HCT116 (cell line): ENCODE measurements around the gene AP2A1. TPM values are rescaled to one million over a fixed set of nuclear protein-coding genes. Genes with fewer than 3 reads are reported as not detected.

Experiments
- ATAC-seq: fragments of 200-7000 bp; cut with Tn5 transposase; 2 replicates; pipeline ENCODE4 v1.9.1; 2020; ENCODE audit warnings: mild to moderate bottlenecking, moderate library complexity
- BruUV-seq: library from RNA; stranded (reverse); fragments of 400-500 nt; replicated peaks from 2 replicates; lab custom pipeline; 2021; lab: Mats Ljungman, UMichigan
- CTCF ChIA-PET: fragments of 300-600 bp; sonication (Branson Sonifier 250); formaldehyde crosslinking; loops from one replicate; lab custom pipeline; 2021; ENCODE audit warnings: antibody characterized with exemption; lab: Charles Lee
- POLR2A ChIA-PET: fragments of 300-600, 350-600 bp; sonication (Branson Sonifier 250); formaldehyde crosslinking; loops from one replicate; lab custom pipeline; 2021; ENCODE audit warnings: antibody characterized with exemption; lab: Charles Lee
- RAD21 ChIA-PET, 2 experiments: fragments of 300-600 bp; sonication (Branson Sonifier 250); formaldehyde crosslinking; loops; one replicate each; lab custom pipeline; 2023; ENCODE audit warnings: low total read pairs in 2 of 2; ENCODE audit not compliant: uncharacterized antibody in 2 of 2, unreplicated experiment in 2 of 2, low non-redundant PET in 1 of 2; lab: Charles Lee
- DNase-seq: peaks from one replicate; pipeline ENCODE4 v3.0.0-alpha.2; 2010; ENCODE audit warnings: low read depth, low spot score
- H2AFZ ChIP-seq: fragments of 200-600 bp; shearing (Covaris generic), sonication (generic); 2 replicates; pipeline ENCODE4 v1.6.1; 2017; ENCODE audit warnings: low read depth, mixed run types, mixed read lengths, antibody characterized with exemption, low read length; ENCODE audit not compliant: poor library complexity, severe bottlenecking
- H3K27ac ChIP-seq: 2 replicates; pipeline ENCODE4 v1.5.1; 2012; ENCODE audit warnings: low read depth, low read length
- H3K27me3 ChIP-seq: fragments of 200-600 bp; sonication (generic); 2 replicates; pipeline ENCODE4 v1.6.1; 2016; ENCODE audit warnings: mixed run types, low read length, mixed read lengths; ENCODE audit not compliant: insufficient read depth
- H3K36me3 ChIP-seq, 2 experiments: fragments of 200-500 bp in 1 of 2; fragments of 200-600 bp in 1 of 2; sonication (Bioruptor generic) in 1 of 2; sonication (generic) in 1 of 2; 2 replicates each; pipeline versions ENCODE4 v1.5.1 to v1.6.1; 2014 to 2016; ENCODE audit warnings: low read length in 2 of 2, inconsistent platforms in 1 of 2, mixed read lengths in 1 of 2, mixed run types in 1 of 2; ENCODE audit not compliant: insufficient read depth in 2 of 2, control insufficient read depth in 1 of 2
- H3K4me1 ChIP-seq, 2 experiments: fragments of 200-600 bp in 1 of 2; sonication (generic) in 1 of 2; 2 replicates each; pipeline versions ENCODE4 v1.5.1 to v1.6.1; 2012 to 2017; ENCODE audit warnings: low read length in 2 of 2, inconsistent platforms in 1 of 2, mild to moderate bottlenecking in 1 of 2, mixed read lengths in 1 of 2, mixed run types in 1 of 2, moderate library complexity in 1 of 2; ENCODE audit not compliant: insufficient read depth in 2 of 2, control insufficient read depth in 1 of 2
- H3K4me2 ChIP-seq: fragments of 200-600 bp; sonication (generic); 2 replicates; pipeline ENCODE4 v1.6.1; 2017; ENCODE audit warnings: mixed run types, low read length, mixed read lengths
- H3K4me3 ChIP-seq, 2 experiments: fragments of 200-600 bp in 1 of 2; sonication (generic) in 1 of 2; replicated peaks in 1 of 2; 2 replicates each; pipeline ENCODE4 v1.5.1; 2011 to 2016; ENCODE audit warnings: low read length in 2 of 2, control low read depth in 1 of 2, low read depth in 1 of 2, mild to moderate bottlenecking in 1 of 2, mixed read lengths in 1 of 2, mixed run types in 1 of 2
- H3K79me2 ChIP-seq: fragments of 200-600 bp; sonication (generic); 2 replicates; pipeline ENCODE4 v1.6.1; 2017; ENCODE audit warnings: mild to moderate bottlenecking, mixed run types, low read length, moderate library complexity, mixed read lengths; ENCODE audit not compliant: insufficient read depth
- H3K9ac ChIP-seq: fragments of 200-600 bp; sonication (generic); 2 replicates; pipeline ENCODE4 v1.6.1; 2016; ENCODE audit warnings: low read length, mixed read lengths
- H3K9me2 ChIP-seq: fragments of 200-600 bp; sonication (generic), shearing (Covaris generic); 2 replicates; pipeline ENCODE4 v1.6.1; 2017; ENCODE audit warnings: mixed run types, mild to moderate bottlenecking, moderate library complexity; ENCODE audit not compliant: insufficient read depth
- H3K9me3 ChIP-seq, 2 experiments: fragments of 200-500 bp in 1 of 2; fragments of 200-600 bp in 1 of 2; sonication (Bioruptor generic) in 1 of 2; sonication (generic) in 1 of 2; 2 replicates each; pipeline ENCODE4 v1.6.1; 2014 to 2017; ENCODE audit warnings: low read length in 2 of 2, mixed read lengths in 2 of 2, inconsistent platforms in 1 of 2, low read depth in 1 of 2, mild to moderate bottlenecking in 1 of 2, mixed run types in 1 of 2, moderate library complexity in 1 of 2; ENCODE audit not compliant: control insufficient read depth in 1 of 2, insufficient read depth in 1 of 2
- H4K20me1 ChIP-seq: fragments of 200-600 bp; sonication (generic), shearing (Covaris generic); 2 replicates; pipeline ENCODE4 v1.6.1; 2017; ENCODE audit warnings: mixed run types, mild to moderate bottlenecking, moderate library complexity; ENCODE audit not compliant: insufficient read depth
- EGR1 ChIP-seq: IDR thresholded peaks from 2 replicates; pipeline ENCODE4 v1.6.1; 2012; ENCODE audit warnings: low read depth
- EZH2 ChIP-seq: fragments of 200-600 bp; sonication (generic); IDR thresholded peaks from 2 replicates; pipeline ENCODE4 v1.6.1; 2017; ENCODE audit warnings: antibody characterized with exemption, mixed run types
- EZH2phosphoT487 ChIP-seq: fragments of 200-600 bp; IDR thresholded peaks from 2 replicates; pipeline ENCODE4 v1.6.1; 2018; ENCODE audit warnings: antibody characterized with exemption, borderline replicate concordance
- POLR2A ChIP-seq: IDR thresholded peaks from 2 replicates; pipeline ENCODE4 v1.7.0; 2011; ENCODE audit warnings: borderline replicate concordance; ENCODE audit not compliant: insufficient read depth, insufficient read length; ENCODE audit errors: extremely low read depth
- RAD21 ChIP-seq: IDR thresholded peaks from 2 replicates; pipeline ENCODE4 v1.6.1; 2012; ENCODE audit warnings: low read depth, mild to moderate bottlenecking
- SP1 ChIP-seq: IDR thresholded peaks from 2 replicates; pipeline ENCODE4 v1.6.1; 2012; ENCODE audit warnings: low read depth
- TCF7L2 ChIP-seq: IDR thresholded peaks from 2 replicates; pipeline ENCODE4 v1.7.0; 2011; ENCODE audit warnings: borderline replicate concordance, inconsistent platforms; ENCODE audit not compliant: insufficient read depth, insufficient read length; ENCODE audit errors: extremely low read depth
- YY1 ChIP-seq: IDR thresholded peaks from 2 replicates; pipeline ENCODE4 v1.6.1; 2011; ENCODE audit warnings: low read length, low read depth, moderate library complexity, mild to moderate bottlenecking; ENCODE audit not compliant: insufficient replicate concordance; ENCODE audit errors: extremely low read depth
- ZFX ChIP-seq: fragments of 450-650 bp; IDR thresholded peaks from 2 replicates; pipeline ENCODE4 v1.6.1; 2017
- intact Hi-C: fragments of 100-400 bp; cut with micrococcal nuclease; formaldehyde crosslinking; loops from 2 replicates; pipeline ENCODE4 v1.10.0; 2022
- total RNA-seq: library from RNA; stranded (reverse); gene quantifications from one replicate; pipeline ENCODE4 v1.2.1, GENCODE V29; 2021; ENCODE audit not compliant: unreplicated experiment
- TF ChIP-seq, protein P1 (sequence below): IDR thresholded peaks from 2 replicates; pipeline ENCODE4 v1.6.1; 2011; ENCODE audit warnings: mild to moderate bottlenecking, low read length, moderate library complexity; ENCODE audit not compliant: insufficient replicate concordance; ENCODE audit errors: extremely low read depth
- TF ChIP-seq, protein P2 (sequence below): IDR thresholded peaks from 2 replicates; pipeline ENCODE4 v1.6.1; 2012; ENCODE audit warnings: low read depth
- TF ChIP-seq, protein P3 (sequence below): IDR thresholded peaks from 2 replicates; pipeline ENCODE4 v1.6.1; 2012
- TF ChIP-seq, protein P4 (sequence below), 3 experiments: fragments of 200-600 bp in 1 of 3; sonication (generic) in 1 of 3; IDR thresholded peaks in 2 of 3; conservative IDR thresholded peaks in 1 of 3; 2 replicates each; pipeline ENCODE4 v1.5.1; 2012 to 2017; ENCODE audit warnings: low read depth in 2 of 3, low read length in 2 of 3, antibody characterized with exemption in 1 of 3, borderline replicate concordance in 1 of 3, control low read depth in 1 of 3, mild to moderate bottlenecking in 1 of 3, mixed read lengths in 1 of 3, mixed run types in 1 of 3, moderate library complexity in 1 of 3; ENCODE audit not compliant: insufficient read depth in 1 of 3
- TF ChIP-seq, protein P5 (sequence below): IDR thresholded peaks from 2 replicates; pipeline ENCODE4 v1.6.1; 2012

The AP2A1 gene
- total RNA-seq, 1 experiment from 2014 or later = 102 TPM

DNA sequence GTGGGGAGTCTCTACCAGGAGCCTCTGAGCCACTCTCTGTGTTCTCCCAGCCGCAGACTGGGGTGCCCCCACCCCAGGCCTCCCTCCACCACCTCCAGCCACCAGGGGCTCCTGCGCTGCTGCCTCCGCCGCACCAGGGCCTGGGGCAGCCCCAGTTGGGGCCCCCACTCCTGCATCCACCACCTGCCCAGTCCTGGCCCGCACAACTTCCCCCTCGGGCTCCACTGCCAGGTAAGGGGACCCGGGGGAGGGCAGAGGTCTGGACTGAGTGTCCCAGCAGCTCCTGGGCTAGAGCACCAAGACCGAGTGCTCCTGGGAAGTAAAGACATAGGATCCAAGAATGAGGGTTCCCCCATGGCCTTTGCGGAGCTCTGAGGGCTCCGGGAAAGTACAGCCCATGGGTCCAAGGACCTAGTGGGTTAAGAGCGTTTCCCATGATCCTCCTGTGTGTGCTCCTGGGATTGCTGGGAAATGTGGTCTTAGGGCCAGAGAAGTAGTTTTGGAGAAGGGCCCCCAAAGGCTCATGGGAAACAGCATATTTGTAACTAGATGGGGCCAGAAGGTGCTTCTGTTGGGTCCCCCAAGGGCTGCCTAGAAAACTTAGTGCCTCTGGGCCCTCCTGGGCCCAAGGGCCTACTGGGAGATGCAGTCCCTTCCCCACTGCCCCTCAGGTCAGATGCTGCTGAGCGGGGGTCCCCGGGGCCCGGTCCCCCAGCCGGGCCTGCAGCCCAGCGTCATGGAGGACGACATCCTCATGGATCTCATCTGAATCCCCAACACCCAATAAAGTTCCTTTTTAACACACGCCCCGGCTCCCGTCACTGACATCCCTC lies 69.6 kb downstream of the AP2A1 start:
- CTCF ChIA-PET = no interaction called here

More for the DNA sequence above, 69.6 kb downstream of the AP2A1 start:
- POLR2A ChIA-PET = no interaction called here
- Histone ChIP-seq H3K79me2 (no peaks in the 10 kb centered on the region), H3K4me3 (no peak overlapping the region), H3K9ac (no peak overlapping the region), H3K27ac (no peak overlapping the region), H3K9me2 (no peaks in the 10 kb centered on the region), H3K4me2 (no peak overlapping the region)
- ATAC-seq (peak; percentile 49), DNase-seq (no peak)
- intact Hi-C loops = no loop called here
- TF ChIP-seq POLR2A (no peak), EGR1 (no peak), TCF7L2 (no peak), RAD21 (no peak), EZH2 (no peak), ZFX (no peak), YY1 (no peak), EZH2phosphoT487 (no peak), SP1 (no peak)
- TF ChIP-seq, protein P1, sequence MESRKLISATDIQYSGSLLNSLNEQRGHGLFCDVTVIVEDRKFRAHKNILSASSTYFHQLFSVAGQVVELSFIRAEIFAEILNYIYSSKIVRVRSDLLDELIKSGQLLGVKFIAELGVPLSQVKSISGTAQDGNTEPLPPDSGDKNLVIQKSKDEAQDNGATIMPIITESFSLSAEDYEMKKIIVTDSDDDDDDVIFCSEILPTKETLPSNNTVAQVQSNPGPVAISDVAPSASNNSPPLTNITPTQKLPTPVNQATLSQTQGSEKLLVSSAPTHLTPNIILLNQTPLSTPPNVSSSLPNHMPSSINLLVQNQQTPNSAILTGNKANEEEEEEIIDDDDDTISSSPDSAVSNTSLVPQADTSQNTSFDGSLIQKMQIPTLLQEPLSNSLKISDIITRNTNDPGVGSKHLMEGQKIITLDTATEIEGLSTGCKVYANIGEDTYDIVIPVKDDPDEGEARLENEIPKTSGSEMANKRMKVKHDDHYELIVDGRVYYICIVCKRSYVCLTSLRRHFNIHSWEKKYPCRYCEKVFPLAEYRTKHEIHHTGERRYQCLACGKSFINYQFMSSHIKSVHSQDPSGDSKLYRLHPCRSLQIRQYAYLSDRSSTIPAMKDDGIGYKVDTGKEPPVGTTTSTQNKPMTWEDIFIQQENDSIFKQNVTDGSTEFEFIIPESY = no peak
- TF ChIP-seq, protein P2, sequence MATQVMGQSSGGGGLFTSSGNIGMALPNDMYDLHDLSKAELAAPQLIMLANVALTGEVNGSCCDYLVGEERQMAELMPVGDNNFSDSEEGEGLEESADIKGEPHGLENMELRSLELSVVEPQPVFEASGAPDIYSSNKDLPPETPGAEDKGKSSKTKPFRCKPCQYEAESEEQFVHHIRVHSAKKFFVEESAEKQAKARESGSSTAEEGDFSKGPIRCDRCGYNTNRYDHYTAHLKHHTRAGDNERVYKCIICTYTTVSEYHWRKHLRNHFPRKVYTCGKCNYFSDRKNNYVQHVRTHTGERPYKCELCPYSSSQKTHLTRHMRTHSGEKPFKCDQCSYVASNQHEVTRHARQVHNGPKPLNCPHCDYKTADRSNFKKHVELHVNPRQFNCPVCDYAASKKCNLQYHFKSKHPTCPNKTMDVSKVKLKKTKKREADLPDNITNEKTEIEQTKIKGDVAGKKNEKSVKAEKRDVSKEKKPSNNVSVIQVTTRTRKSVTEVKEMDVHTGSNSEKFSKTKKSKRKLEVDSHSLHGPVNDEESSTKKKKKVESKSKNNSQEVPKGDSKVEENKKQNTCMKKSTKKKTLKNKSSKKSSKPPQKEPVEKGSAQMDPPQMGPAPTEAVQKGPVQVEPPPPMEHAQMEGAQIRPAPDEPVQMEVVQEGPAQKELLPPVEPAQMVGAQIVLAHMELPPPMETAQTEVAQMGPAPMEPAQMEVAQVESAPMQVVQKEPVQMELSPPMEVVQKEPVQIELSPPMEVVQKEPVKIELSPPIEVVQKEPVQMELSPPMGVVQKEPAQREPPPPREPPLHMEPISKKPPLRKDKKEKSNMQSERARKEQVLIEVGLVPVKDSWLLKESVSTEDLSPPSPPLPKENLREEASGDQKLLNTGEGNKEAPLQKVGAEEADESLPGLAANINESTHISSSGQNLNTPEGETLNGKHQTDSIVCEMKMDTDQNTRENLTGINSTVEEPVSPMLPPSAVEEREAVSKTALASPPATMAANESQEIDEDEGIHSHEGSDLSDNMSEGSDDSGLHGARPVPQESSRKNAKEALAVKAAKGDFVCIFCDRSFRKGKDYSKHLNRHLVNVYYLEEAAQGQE = no peak
- TF ChIP-seq, protein P3, sequence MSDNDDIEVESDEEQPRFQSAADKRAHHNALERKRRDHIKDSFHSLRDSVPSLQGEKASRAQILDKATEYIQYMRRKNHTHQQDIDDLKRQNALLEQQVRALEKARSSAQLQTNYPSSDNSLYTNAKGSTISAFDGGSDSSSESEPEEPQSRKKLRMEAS = no peak
- TF ChIP-seq, protein P4, sequence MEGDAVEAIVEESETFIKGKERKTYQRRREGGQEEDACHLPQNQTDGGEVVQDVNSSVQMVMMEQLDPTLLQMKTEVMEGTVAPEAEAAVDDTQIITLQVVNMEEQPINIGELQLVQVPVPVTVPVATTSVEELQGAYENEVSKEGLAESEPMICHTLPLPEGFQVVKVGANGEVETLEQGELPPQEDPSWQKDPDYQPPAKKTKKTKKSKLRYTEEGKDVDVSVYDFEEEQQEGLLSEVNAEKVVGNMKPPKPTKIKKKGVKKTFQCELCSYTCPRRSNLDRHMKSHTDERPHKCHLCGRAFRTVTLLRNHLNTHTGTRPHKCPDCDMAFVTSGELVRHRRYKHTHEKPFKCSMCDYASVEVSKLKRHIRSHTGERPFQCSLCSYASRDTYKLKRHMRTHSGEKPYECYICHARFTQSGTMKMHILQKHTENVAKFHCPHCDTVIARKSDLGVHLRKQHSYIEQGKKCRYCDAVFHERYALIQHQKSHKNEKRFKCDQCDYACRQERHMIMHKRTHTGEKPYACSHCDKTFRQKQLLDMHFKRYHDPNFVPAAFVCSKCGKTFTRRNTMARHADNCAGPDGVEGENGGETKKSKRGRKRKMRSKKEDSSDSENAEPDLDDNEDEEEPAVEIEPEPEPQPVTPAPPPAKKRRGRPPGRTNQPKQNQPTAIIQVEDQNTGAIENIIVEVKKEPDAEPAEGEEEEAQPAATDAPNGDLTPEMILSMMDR (IDR thresholded peaks at IDR 0.05 in 2 of 3, conservative IDR thresholded peaks at IDR 0.05 in 1 of 3; ENCODE audit: borderline replicate concordance in 1 of 3, insufficient read depth in 1 of 3, low read depth in 2 of 3, low read length in 2 of 3) = no peak
- TF ChIP-seq, protein P5, sequence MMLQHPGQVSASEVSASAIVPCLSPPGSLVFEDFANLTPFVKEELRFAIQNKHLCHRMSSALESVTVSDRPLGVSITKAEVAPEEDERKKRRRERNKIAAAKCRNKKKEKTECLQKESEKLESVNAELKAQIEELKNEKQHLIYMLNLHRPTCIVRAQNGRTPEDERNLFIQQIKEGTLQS = no peak
- TF ChIP-seq, all 23 proteins: peak for 0
- no TSS peak for BruUV-seq
- Histone ChIP-seq H3K27me3 (no peaks in the 10 kb centered on the region), H2AFZ (no peak overlapping the region), H4K20me1 (no peaks in the 10 kb centered on the region), H3K36me3 (peaks cover 34 to 49% of the 10 kb centered on the region in 2 experiments), H3K9me3 (no peaks in the 10 kb centered on the region), H3K4me1 (no peaks in the 10 kb centered on the region)
- RAD21 ChIA-PET = no interaction called here
